Endometrium (tissue), 2 donors: ENCODE results near the gene CHL1.

Experiments
- FAIRE-seq: peaks from 2 replicates; lab custom pipeline; 2012; peaks lifted over from hg19 to GRCh38; lab: Jason Lieb, UNC
- donor health status: control.
- donor health status: control.

Gene CHL1

DNA sequence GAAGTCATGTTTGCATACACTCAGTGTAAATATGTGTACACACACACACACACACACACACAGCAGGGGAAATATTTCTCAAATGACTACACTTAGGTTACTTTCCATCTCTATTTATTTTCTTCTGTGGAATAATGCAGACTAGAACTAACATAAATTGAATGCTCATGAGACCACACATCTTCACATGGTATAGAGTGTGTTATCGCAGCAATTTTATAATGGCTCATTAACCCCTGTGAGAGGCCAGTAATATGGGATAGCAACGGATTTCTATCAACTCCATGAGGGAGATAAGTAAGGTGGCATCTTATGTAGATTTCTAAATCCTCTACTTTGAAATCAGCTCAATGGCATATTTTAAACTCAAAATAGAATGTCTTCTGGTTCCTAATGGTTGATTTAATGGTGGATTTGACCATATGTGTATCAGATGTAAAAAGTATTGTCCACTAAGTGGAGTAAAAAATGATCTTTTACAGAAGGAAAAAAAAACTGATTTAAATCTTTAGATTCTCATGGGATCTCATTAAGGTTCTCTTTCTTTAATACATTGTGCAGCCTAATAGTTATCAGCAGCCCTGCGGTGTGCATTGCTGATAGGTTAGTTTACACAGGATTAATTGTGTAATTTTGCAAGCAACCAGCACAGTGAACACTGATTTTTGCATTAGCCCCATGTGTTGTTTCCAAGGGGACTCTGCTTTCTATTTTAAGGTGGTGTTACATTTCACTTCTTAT lies 32.0 kb downstream of the CHL1 start:
- FAIRE-seq: no peak

DNA sequence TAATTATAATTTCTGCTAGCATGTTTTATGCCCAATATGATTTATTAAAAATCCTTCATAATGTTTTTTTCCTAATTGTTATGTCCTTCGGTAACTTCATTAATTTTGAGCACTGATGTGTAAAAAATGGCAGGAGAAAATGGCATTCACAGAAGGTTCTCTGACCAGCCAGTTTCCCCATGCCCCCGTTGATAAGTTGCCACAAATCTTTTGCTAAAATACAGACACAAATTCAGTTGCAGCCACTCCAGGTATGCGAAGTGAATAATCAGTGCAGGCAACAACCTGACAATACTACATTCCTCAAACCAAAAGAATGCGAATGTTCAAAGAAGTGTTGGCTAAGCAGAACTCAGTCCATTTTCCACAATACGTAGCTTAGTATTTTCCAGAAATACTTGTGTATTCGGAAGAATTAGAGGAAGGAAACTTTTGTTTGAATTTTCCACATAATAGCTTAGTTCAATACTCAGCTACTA lies 32.7 kb downstream of the CHL1 start:
- FAIRE-seq: no peak

DNA sequence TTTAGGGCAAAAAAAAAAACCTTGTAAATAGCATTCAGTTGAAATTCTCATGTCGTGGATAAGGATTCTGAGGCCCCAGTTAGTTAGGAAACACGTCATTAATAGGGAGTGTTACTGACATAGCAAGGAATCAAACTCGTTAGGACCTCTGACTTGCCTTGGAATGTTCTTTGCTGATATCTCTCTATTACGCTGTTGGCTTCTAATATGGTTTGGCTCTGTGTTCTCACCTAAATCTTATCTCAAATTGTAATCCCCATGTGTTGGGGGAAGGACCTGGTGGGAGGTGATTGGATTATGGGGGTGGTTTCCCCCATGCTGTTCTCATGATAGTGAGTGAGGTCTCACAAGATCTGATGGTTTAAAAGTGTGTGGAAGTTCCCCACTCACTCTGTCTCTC lies 40.3 kb downstream of the CHL1 start:
- FAIRE-seq: no peak

DNA sequence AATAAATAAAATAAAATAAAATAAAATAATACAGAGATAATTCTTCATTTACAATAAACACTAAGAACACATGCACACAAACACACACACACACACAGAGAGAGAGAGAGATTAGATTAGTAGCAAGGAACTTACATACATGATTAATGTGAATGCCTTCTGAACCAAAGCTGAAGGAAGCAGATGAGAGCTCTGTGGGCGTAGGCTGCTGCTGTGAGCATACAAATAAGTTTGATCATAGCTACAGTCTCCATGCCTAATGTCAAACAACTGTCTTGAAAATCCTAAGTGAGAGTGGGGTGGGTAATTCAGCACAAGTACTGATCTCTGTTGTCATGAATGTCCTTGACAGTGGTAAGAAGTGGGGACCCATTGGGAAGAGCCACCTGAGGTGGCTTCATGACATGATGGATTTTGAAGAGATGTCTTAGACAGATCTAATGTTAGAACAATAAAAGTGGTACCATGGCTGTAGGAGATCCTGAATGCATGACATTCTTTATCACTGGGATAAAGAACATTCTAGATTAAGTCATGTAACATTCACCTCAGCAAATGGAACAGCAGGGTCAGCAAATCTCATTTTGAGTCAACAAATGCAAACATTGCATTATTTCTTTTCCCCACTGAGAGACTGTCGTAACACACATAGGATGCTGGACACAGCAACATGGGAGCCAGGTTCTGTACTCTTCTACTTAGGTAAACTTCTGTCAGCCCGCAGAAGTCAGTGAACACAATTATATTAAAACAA lies 46.2 kb downstream of the CHL1 start:
- no peak for FAIRE-seq

DNA sequence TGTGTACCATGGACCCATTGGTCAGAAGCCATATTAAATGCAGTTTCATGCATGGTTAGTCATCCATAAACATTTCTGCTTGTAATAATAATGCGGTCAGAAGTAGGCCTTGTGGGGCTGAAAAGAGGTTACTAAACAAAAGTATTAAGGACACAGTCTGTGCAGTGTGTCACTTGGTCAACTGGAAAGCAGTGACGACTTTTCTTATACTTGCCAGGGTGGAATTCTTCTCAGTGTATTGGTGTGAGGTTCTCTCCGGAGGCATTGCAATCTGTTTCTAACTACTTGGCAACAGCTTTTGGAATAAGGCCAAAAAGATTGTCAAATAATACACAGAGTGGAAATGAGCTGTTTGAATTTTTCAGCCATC lies 46.8 kb downstream of the CHL1 start:
- FAIRE-seq: no peak

DNA sequence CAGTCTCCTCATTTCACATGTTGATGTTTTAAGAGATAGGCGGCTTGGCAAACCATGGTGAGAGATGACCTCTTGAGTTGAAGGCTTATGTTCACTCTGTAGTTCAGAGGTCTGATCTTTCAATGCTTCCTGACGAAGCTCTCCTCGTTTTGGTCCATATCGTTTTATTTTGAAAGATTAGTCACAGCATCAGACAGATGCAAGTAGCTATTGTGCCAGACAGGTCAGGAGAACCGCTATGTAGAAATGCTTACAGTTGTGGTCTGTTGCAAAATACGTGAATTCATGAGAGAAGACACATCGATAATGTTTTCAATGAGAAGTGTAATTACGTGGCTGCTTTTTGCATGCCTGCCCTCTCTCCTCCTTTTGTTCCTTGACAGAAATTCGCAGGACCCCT lies 47.5 kb downstream of the CHL1 start:
- FAIRE-seq: no peak

DNA sequence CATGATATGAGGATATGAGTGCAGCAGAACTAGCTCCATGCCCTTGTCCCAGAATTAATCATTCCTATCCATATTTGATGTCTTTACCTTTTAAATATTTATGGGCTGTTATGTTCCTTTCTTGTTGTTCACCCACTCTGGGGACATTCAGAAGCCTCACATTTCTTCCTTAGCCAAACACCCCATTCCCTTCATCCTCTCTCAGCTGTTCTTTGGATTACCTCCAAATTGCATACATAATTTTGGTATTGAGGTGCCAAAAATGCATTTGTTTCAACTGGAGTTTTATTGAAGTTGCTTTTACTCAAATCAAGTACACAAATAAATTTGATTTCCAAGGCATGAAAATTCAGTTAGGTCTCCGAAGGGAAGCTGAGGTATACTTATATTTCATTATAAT lies 51.4 kb downstream of the CHL1 start:
- FAIRE-seq: no peak

DNA sequence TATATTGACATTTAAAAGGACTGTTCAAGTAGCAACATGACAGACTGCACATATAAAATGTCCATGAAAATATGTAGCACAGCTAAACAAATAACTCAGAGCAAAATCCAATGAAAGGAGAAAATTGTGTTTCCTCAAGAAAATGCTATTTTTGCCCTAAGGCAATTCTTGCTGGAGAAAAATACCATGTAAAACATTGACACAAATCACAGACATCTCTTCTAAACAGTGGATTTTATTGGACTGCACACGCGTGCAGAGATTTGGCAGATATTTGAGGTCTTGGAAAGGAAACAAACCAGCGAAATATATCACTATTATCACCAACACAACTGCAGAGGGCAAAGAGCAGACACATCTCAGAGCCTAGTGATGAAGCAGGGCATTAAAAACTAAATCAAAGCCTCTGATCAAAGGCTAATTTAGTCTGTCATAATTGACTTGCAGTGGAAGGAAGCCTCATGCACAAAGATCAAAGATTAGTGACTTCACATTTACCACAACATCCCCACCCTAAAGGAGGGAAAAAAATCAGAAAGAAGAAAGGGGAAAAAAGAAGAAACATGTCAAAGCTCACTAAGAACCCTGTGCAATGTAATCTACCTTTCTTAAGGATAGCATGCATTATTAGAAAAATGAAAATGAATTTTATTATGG lies 52.4 kb downstream of the CHL1 start:
- FAIRE-seq: no peak

DNA sequence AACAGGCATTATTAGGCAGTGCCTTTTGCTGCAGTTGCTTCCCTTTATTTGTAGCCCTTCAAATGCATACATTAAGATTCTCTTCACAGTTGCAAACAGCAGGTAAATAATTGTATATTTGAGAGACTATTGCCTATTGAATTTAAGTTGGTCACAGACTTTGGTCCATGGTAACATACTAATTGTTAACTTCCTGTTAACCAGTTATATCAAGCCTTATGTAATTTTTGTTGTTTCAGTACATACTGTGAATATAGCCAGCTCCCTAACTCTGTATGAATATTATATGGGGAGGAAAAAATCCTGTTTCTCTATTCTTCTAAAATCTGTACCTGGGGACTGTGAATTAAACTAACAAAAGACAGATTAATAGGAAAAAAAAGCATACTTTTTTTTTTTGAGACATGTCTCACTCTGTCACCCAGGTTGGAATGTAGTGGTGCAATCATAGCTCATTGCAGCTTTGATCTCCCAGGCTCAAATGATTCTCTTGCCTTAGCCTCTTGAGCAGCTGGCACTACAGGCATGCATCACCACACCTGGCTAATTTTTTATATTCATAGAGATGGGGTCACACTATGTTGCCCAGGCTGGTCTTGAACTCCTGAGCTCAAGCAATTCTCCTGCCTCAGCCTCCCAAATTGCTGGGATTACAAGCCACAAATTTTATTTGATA lies 53.2 kb downstream of the CHL1 start:
- no peak for FAIRE-seq

DNA sequence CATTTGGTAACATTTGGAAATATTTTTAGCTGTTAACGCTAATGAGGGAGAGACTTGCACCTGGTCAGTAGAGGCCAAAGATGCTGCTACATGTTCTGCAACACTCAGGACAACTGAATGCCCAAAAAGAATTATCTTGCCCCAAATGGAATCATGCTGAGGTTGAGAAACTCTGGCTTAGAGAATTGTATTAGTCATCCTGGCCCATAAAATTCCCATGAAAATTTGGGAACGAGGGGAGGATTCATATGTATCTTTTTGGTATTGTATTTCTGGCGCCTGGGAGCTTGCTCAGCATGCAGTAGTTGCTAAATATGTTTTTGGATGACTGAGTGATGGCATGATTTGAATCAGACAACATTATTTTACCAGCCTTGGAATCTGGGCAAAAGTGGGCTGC lies 59.9 kb downstream of the CHL1 start:
- no peak for FAIRE-seq

DNA sequence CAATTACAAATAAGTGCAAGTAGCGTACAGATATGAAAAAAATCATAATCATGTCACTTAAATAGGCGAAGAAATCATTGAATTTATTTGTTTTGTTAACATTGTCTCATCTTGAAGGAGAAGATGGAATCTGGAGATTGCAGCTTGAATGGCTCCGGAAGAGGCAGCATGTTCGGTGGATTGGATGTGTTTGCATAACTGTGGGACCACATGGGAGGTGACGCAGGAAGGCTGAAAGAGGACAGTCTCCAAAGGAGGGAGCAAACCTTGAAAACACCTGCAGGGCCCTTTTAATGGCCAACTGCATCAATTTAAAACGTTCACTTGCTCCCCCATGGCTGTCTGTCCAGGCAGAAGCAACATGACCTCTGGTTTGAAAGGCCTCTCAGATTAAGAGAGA lies 61.3 kb downstream of the CHL1 start:
- FAIRE-seq: no peak

DNA sequence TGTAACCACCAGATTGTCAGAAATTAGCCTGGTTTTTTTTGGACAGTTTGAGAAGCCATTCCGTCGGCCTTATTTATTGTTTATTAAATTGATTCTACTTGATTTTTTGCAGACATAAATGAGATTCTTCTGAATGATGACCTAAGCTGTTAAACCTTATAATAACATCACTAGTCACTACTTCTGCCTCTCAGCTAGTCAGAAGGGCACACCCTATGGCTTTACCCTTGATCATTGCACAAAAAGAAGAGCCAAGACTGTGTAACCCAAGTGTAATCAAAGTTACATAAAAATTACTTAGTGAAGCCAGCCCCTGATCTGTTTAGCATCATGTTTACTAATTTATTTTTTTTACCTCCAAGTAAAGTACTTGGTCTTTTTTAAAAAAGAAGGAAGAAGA lies 64.3 kb downstream of the CHL1 start:
- FAIRE-seq: no peak

DNA sequence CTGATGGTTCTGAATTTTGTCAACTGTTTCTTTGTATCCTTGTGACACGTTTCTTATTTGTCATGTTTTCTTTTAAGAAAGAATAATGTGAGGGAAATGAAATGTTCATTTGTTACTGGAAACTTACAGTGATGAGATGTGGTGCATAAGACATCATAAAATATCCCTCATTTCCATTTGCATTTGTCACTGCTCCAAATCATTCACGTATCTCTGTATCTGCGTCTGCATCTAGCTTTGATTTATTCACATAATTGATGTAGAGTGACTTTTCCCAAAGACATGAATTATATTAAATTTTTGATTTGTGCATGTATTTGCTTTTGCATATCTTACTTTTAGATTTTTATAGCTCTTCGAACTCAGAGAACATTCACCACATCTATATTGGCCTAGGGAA lies 66.8 kb downstream of the CHL1 start:
- no peak for FAIRE-seq

DNA sequence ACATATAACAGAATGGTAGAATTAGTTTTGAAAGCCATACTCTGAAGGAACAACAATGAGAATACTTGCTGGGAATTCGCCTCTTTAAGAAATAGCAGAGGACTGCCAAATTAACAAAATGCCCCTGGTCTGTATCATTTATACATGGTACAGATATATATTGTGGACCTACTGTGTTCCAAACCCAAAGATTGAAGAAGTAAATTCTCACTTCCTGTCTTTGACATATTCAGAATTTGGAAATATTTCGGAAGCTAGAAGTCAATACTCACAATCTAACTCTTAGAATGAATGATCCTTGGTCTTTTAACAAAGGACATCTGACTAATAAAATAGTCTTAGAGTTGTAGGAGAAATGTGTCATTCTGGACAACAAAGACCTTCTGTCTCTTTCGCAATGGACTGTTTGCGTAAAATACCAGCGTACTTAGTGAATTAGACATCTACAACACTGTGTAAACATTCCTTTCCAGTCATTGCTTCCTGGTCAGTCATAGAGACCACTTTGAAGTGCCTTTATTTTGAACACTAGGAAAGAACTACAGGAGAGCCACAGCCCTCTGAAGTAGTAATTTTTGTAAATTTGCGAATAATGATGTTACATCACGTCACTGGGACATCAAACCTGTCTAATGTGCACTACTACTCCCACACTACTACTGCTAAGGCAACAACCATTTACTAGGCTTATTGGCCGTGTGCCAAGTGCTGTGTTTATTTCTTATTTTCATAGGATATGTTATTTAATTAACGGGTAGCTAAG lies 68.0 kb downstream of the CHL1 start:
- no peak for FAIRE-seq

DNA sequence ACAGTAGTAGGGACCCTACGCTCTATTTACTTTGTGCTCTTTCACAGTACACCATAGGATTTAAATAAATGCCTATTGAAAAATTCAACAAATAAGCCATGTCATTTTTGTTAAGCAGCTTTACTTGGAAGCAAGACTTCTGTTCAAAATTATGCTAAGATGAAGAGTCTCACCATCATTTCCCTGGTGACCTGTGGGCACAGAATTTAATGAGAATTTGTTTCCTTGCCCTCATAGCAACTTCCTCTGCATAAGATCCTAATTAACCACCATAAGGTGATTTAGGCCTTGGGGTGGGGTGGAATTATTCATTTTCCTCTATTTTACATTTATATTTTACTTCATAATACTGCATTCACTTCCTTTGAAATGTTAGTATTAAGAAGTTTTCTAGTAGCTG lies 70.5 kb downstream of the CHL1 start:
- no peak for FAIRE-seq

DNA sequence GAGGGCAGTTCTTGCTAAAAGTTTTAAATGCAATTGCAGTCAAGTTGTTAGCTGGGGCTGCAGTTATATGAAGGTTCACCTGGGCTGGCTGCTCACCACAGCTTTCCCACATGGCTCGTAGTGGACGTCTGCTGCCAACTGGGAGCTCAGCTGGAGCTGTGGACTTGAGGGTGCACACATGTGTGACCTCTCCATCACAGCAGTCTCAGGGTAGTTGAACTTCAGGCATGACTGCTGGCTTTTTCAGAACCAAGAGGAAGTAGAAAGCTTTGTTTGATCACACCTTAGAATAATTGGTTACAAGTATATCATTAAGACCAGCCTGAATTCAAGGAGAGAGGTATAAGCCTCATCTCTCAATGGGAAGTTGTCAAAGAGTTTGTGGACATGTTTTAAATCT lies 74.1 kb downstream of the CHL1 start:
- no peak for FAIRE-seq

DNA sequence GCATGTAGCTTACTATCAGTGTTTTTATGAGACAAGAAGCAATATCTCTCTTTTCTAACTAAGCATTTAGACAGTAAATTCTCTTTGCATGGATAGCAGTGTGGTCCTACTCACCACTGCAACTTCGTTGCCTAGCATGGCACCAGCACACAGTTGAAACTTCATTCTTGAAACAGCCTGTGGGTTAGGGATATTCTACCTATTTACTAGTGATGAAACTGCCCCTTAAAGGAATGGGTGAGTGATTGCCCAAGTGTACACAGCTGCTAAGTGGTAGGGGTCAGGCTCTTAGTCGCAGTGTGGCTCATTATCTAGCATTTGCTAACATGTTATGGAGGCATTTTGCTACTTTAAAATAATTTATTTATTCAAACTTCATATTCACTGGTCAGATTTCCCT lies 78.4 kb downstream of the CHL1 start:
- FAIRE-seq: no peak

DNA sequence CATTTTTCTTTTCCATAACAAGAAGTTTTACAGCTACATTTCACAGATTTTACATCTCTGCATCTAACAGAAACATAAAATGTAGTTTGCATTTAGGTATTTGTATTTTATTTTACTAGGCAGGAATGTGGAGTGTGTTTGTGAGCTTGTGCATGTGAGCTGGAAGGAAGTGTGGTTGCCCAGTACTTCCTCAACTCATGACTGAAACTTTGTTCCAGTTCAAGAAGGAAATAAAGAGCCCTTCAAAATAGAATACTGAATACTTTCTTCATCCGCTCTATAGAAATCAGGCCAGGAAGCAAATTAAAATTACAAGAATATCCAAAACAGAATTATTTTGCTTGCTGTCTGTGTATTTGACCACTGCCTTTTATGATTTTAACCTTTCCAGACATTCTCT lies 81.3 kb downstream of the CHL1 start:
- no peak for FAIRE-seq

DNA sequence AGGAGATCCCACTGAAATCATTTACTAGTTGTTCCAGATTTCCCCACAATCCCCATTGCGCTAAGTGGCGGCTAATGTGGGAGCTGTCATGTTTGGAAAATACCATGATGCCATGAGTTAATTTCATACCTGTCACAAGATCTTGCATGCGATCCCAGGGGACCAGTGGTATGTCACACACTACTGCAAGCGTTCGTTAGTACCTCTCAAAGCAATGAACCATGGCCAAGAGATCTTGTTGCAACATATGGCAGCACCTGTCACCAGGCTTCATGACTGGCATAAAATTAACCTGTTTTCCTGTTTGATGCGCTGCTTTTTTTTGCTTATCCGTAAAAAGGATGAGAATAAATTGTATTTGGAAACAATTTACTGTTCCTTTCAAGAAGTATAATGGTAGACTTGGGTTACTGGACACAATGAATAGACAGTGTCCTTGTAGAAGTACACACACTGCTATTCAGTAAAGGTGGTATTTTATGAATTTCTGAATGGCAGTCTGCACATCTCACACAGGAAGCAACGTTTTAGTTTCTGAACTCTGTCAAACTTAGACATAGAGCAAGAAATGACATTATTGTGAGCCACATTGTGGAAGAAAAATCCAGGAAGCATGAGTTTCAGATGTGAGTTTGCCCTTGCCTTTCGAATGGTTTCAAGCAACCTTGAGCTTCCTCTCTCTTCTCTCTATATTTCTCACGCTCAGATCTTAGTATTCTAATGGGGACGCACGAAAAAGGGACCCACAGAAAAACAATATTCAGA lies 81.9 kb downstream of the CHL1 start:
- no peak for FAIRE-seq

DNA sequence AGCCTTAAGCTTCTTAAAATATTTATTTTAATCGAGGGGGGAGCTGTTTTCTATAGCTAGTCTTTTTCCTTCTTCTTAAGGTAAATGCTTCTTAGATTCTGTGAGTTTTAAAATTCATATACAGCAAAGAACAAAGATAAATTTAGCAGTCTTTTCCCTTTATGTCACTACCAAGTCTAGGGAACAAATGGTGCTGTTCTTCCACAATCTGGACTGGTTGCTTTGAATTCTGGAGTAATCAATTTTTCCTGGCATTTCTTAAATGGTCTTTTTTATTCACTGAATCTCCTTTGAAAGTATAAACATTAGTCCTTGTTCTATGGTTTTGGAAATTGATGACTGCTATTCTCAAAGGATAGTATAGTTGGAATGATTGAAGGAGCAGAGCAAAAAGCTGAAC lies 82.8 kb downstream of the CHL1 start:
- no peak for FAIRE-seq

DNA sequence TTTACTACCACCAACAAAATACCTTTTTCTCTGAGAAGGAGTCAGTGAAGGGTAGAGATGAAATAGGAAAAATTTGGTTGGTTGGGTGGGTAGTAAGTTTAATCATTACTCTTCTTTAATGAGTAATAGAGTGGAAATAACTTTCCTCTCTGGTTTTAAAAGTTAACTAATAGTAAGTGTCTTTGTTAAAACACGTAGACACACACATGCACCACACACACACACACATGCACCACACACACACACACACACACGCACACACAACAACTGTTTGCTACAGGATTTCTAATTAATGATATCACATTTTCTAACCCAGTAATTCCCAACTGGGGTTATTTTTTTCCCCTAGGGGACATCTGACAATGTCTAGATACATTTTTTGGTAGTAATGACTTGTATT lies 84.1 kb downstream of the CHL1 start:
- FAIRE-seq: no peak
